PC-3 (cell line): ENCODE results near the gene PIEZO1. TPM values are rescaled to one million over a fixed set of nuclear protein-coding genes. Genes with fewer than 3 reads are reported as not detected.

Experiments used
- ATAC-seq: fragments of 200-7000 bp; cut with Tn5 transposase; 2 replicates; pipeline ENCODE4 v1.9.1; 2020; ENCODE audit warnings: mild to moderate bottlenecking, moderate library complexity
- BruUV-seq: library from RNA; stranded (reverse); fragments of 400-500 nt; replicated peaks from 2 replicates; lab custom pipeline; 2021; lab: Mats Ljungman, UMichigan
- CTCF ChIA-PET: fragments of 300-600 bp; sonication (Branson Sonifier 250); formaldehyde crosslinking; loops from one replicate; lab custom pipeline; 2022; ENCODE audit warnings: antibody characterized with exemption; lab: Charles Lee
- POLR2A ChIA-PET: fragments of 300-600 bp; sonication (Branson Sonifier 250); formaldehyde crosslinking; loops from one replicate; lab custom pipeline; 2022; ENCODE audit warnings: antibody characterized with exemption; ENCODE audit not compliant: unreplicated experiment; lab: Charles Lee
- DNase-seq: peaks from one replicate; pipeline ENCODE4 v3.0.0-alpha.2; 2015
- H2AFZ ChIP-seq: fragments of 300-600 bp; sonication (generic); 2 replicates; pipeline ENCODE4 v1.6.0; 2016; ENCODE audit warnings: antibody characterized with exemption, low read length
- H3F3A ChIP-seq: fragments of 300-600 bp; sonication (generic); one replicate; pipeline ENCODE4 v1.6.0; 2017; ENCODE audit warnings: antibody characterized with exemption, low read length, control low read depth, mild to moderate bottlenecking; ENCODE audit not compliant: unreplicated experiment
- H3K27ac ChIP-seq: fragments of 300-600 bp; sonication (generic); 2 replicates; pipeline ENCODE4 v1.5.1; 2016; ENCODE audit warnings: mild to moderate bottlenecking, low read length
- H3K27me3 ChIP-seq: fragments of 300-600 bp; sonication (generic); 2 replicates; pipeline ENCODE4 v1.6.1; 2016; ENCODE audit warnings: low read length, mixed read lengths
- H3K36me3 ChIP-seq: fragments of 300-600 bp; sonication (generic); 2 replicates; pipeline ENCODE4 v1.6.1; 2016; ENCODE audit warnings: low read depth, mixed run types, low read length, mixed read lengths
- H3K4me1 ChIP-seq: fragments of 300-600 bp; sonication (generic); 2 replicates; pipeline ENCODE4 v1.5.1; 2016; ENCODE audit warnings: low read length; ENCODE audit not compliant: insufficient read depth
- H3K4me2 ChIP-seq: fragments of 300-600 bp; sonication (generic); 2 replicates; pipeline ENCODE4 v1.6.0; 2016; ENCODE audit warnings: low read length
- H3K4me3 ChIP-seq: fragments of 300-600 bp; sonication (generic); 2 replicates; pipeline ENCODE4 v1.5.1; 2016; ENCODE audit warnings: mild to moderate bottlenecking, low read length, mixed read lengths
- H3K79me2 ChIP-seq: fragments of 300-600 bp; sonication (generic); 2 replicates; pipeline ENCODE4 v1.6.1; 2017; ENCODE audit warnings: low read length, mixed read lengths
- H3K9ac ChIP-seq: fragments of 300-600 bp; sonication (generic); 2 replicates; pipeline ENCODE4 v1.6.0; 2016; ENCODE audit warnings: mild to moderate bottlenecking, low read length
- H3K9me2 ChIP-seq: fragments of 300-600 bp; sonication (generic); replicated peaks from 2 replicates; pipeline ENCODE4 v1.6.1; 2016; ENCODE audit warnings: mixed run types, low read length, mixed read lengths
- H3K9me3 ChIP-seq: fragments of 300-600 bp; sonication (generic); 2 replicates; pipeline ENCODE4 v1.6.1; 2016; ENCODE audit warnings: low read length, mixed read lengths
- H4K20me1 ChIP-seq: fragments of 300-600 bp; sonication (generic); 2 replicates; pipeline ENCODE4 v1.6.1; 2016; ENCODE audit warnings: low read length, mixed read lengths
- CTCF ChIP-seq: fragments of 300-600 bp; sonication (generic); conservative IDR thresholded peaks from 2 replicates; pipeline ENCODE4 v1.5.1; 2017; ENCODE audit warnings: antibody characterized with exemption, low read depth, mild to moderate bottlenecking, low read length
- EZH2 ChIP-seq: fragments of 300-600 bp; sonication (generic); IDR thresholded peaks from one replicate; pipeline ENCODE4 v1.6.1; 2017; ENCODE audit warnings: antibody characterized with exemption, mild to moderate bottlenecking, low read length; ENCODE audit not compliant: unreplicated experiment
- EZH2phosphoT487 ChIP-seq: fragments of 300-600 bp; sonication (generic); IDR thresholded peaks from 2 replicates; pipeline ENCODE4 v1.6.1; 2018; ENCODE audit warnings: mild to moderate bottlenecking, antibody characterized with exemption, low read length, borderline replicate concordance
- intact Hi-C: fragments of 100-400 bp; cut with micrococcal nuclease; formaldehyde crosslinking; loops from 2 replicates; pipeline ENCODE4 v1.9.0; 2023
- microRNA-seq: library from miRNA; unstranded; fragments of <30 nt; microRNA quantifications from one replicate; pipeline ENCODE4 v1.1.0, GENCODE V29; 2020; ENCODE audit not compliant: unreplicated experiment
- total RNA-seq: library from RNA; depleted of rRNA; stranded (reverse); fragments of >200 nt; gene quantifications from 2 replicates; pipeline ENCODE4 v1.2.3, GENCODE V29; 2014; rRNA removed

Gene PIEZO1
- total RNA-seq, 1 experiment from 2014 or later = 180 TPM

GRCh38 chr16:88667461-88667860 is 117.6 kb downstream of the PIEZO1 start:
- Histone ChIP-seq H3F3A (no peaks in the 10 kb centered on the region), H3K27ac (no peak overlapping the region), H3K79me2 (peaks cover 4% of the 10 kb centered on the region), H3K9me3 (no peaks in the 10 kb centered on the region), H3K9ac (no peak overlapping the region), H3K9me2 (no peaks in the 10 kb centered on the region), H3K27me3 (no peaks in the 10 kb centered on the region), H2AFZ (no peak overlapping the region), H3K36me3 (no peaks in the 10 kb centered on the region), H3K4me3 (no peak overlapping the region), H4K20me1 (no peaks in the 10 kb centered on the region), H3K4me2 (no peak overlapping the region), H3K4me1 (no peaks in the 10 kb centered on the region)
- ChIA-PET POLR2A (no interaction called here), CTCF (no interaction called here)
- no peak for ATAC-seq
- TF ChIP-seq CTCF = no peak
- intact Hi-C loops = no loop called here
- no TSS peak for BruUV-seq
- DNase-seq = no peak

GRCh38 chr16:88665570-88665969 is 119.5 kb downstream of the PIEZO1 start:
- Histone ChIP-seq H2AFZ (no peak overlapping the region), H3K9me3 (no peaks in the 10 kb centered on the region), H3K36me3 (no peaks in the 10 kb centered on the region), H4K20me1 (0 out of 2 replicates have a peak, but pooled peaks cover 3% of the 10 kb centered on the region), H3K9me2 (no peaks in the 10 kb centered on the region), H3K9ac (no peak overlapping the region), H3K4me2 (no peak overlapping the region), H3K27ac (no peak overlapping the region), H3K27me3 (no peaks in the 10 kb centered on the region), H3F3A (no peaks in the 10 kb centered on the region), H3K4me1 (no peaks in the 10 kb centered on the region; the same call in 1 of the 2 replicates), H3K79me2 (peaks cover 18% of the 10 kb centered on the region), H3K4me3 (no peak overlapping the region)
- TF ChIP-seq EZH2 (no peak), CTCF (no peak), EZH2phosphoT487 (no peak)
- BruUV-seq = no TSS peak
- ChIA-PET POLR2A (no interaction called here), CTCF (no interaction called here)
- ATAC-seq = no peak
- intact Hi-C loops = no loop called here
- DNase-seq = no peak

Small RNA genes within 50 kb of the gene (microRNA-seq; reads per million reads assigned to microRNA genes)
- gene MIR4722 = not detected

Other genes with a start within 250 kb of the PIEZO1 start
- 11.8 and 24.5 TPM in 2 replicates for gene ZC3H18, start 214.8 kb downstream of the PIEZO1 start, total RNA-seq
- not detected in 2 replicates for gene IL17C, start 146.6 kb downstream of the PIEZO1 start, total RNA-seq
- not detected in 2 replicates for gene CYBA, start 134.2 kb downstream of the PIEZO1 start, total RNA-seq
- 38.3 and 48.9 TPM in 2 replicates for gene MVD, start 122.1 kb downstream of the PIEZO1 start, total RNA-seq
- 0.22 and 0.46 TPM in 2 replicates for gene SNAI3, start 98.7 kb downstream of the PIEZO1 start, total RNA-seq
- gene RNF166, start 78.8 kb downstream of the PIEZO1 start, total RNA-seq = 25.2 and 28.8 TPM in 2 replicates
- gene CTU2, start 78.7 kb downstream of the PIEZO1 start, total RNA-seq = 30.3 and 39.4 TPM in 2 replicates
- 43.0 and 76.6 TPM in 2 replicates for gene CDT1, start 18.6 kb upstream of the PIEZO1 start, total RNA-seq
- 346 and 350 TPM in 2 replicates for gene APRT, start 26.7 kb upstream of the PIEZO1 start, total RNA-seq
- 18.3 and 25.5 TPM in 2 replicates for gene GALNS, start 71.7 kb upstream of the PIEZO1 start, total RNA-seq
- 42.0 and 77.5 TPM in 2 replicates for gene TRAPPC2L, start 71.9 kb upstream of the PIEZO1 start, total RNA-seq
- gene PABPN1L, start 81.4 kb upstream of the PIEZO1 start, total RNA-seq = not detected in 2 replicates
- gene CBFA2T3, start 192.0 kb upstream of the PIEZO1 start, total RNA-seq = not detected in 2 replicates